Endothelial cell of umbilical vein (primary cell): Measurements from ENCODE around the gene HYI.

Source experiments
- CTCF ChIP-seq, 2 donors: IDR thresholded peaks; 1 replicate in 1 of 2; 2 replicates in 1 of 2; pipeline ENCODE4 v1.5.1; 2011; ENCODE audit warnings: low read length in 2 of 2, mild to moderate bottlenecking in 2 of 2, moderate library complexity in 2 of 2, control low read depth in 1 of 2, inconsistent platforms in 1 of 2, low read depth in 1 of 2; ENCODE audit not compliant: insufficient read depth in 1 of 2; ENCODE audit errors: extremely low read depth in 1 of 2
- EZH2 ChIP-seq: IDR thresholded peaks from 2 replicates; pipeline ENCODE4 v1.6.1; 2012; ENCODE audit warnings: borderline replicate concordance, low read depth, mild to moderate bottlenecking, moderate library complexity, low read length, inconsistent platforms; ENCODE audit not compliant: severe bottlenecking
- MAX ChIP-seq: IDR thresholded peaks from 2 replicates; pipeline ENCODE4 v1.6.1; 2011; ENCODE audit not compliant: insufficient read depth, insufficient read length
- POLR2A ChIP-seq: IDR thresholded peaks from 2 replicates; pipeline ENCODE4 v1.6.1; 2012; ENCODE audit warnings: low read depth, mild to moderate bottlenecking, control low read depth, low read length

- TF ChIP-seq MAX (no peak), POLR2A (no peak), CTCF (IDR thresholded peaks at IDR 0.05; ENCODE audit: extremely low read depth in 1 of 2, insufficient read depth in 1 of 2, low read depth in 1 of 2, low read length in 2 of 2) (no peak), EZH2 (no peak)
Measured at GRCh38 chr1:43426221-43426620, 27.5 kb downstream of the HYI start.
